ENCODE results near the gene TUBAL3.
"Not testable (repeated sequence)": the region's sequence is repeated elsewhere in the genome, so short reads cannot be mapped to it uniquely, and the experiment has no call there.

TUBAL3 gene

GRCh38 chr10:5413012-5413938 is 8.6 kb upstream of the TUBAL3 start:
- no peak for TF ChIP-seq CTCF (conservative IDR thresholded peaks at IDR 0.05; ENCODE audit: low read depth)
- ChIA-PET POLR2A (ENCODE audit: low non-redundant PET) (no interaction called here), CTCF (no interaction called here)
- peak; percentile 58 for DNase-seq (ENCODE audit: low spot score)
- H3K27ac ChIP-seq, result peak overlapping the region; percentile 90

- TF ChIP-seq CTCF (conservative IDR thresholded peaks at IDR 0.05; ENCODE audit: low read depth), result no peak
- ChIA-PET CTCF (no interaction called here), POLR2A (ENCODE audit: low non-redundant PET) (no interaction called here)
- peak within 1 kb of the TSS; percentile 90 for H3K27ac ChIP-seq
- peak; percentile 99 for DNase-seq (ENCODE audit: low spot score)
Measured at GRCh38 chr10:5412277-5412941, 7.8 kb upstream of the TUBAL3 start, which contains the start of gene NET1. Gene NET1 (plus strand): TSS chr10:5412557. CDS start chr10:5412693, 136 bp downstream.

- TF ChIP-seq CTCF (conservative IDR thresholded peaks at IDR 0.05; ENCODE audit: low read depth), result no peak
- DNase-seq (ENCODE audit: low spot score), result no peak
- ChIA-PET CTCF (interaction anchor here (1.1 kb wide), 1 partner anchor 563 kb away, joined by 6 read pairs; no protein-coding TSS in a partner anchor), POLR2A (ENCODE audit: low non-redundant PET) (no interaction called here)
- H3K27ac ChIP-seq, result peak overlapping the region; percentile 90
Measured at GRCh38 chr10:5411941-5412276, 7.3 kb upstream of the TUBAL3 start.

- CTCF ChIA-PET, result interaction anchor here (0.6 to 1.1 kb wide), 2 partner anchors 43 to 561 kb away, joined by 3 to 6 read pairs; no protein-coding TSS in a partner anchor
- POLR2A ChIA-PET (ENCODE audit: low non-redundant PET); DNase-seq (ENCODE audit: low spot score); H3K27ac ChIP-seq: not testable (repeated sequence)
Measured at GRCh38 chr10:5410787-5411186, 6.2 kb upstream of the TUBAL3 start.

- POLR2A ChIA-PET (ENCODE audit: low non-redundant PET), result no interaction called here
- CTCF ChIA-PET, result no interaction called here
- no peak for DNase-seq (ENCODE audit: low spot score)
- no peak overlapping the region for H3K27ac ChIP-seq
- TF ChIP-seq CTCF (conservative IDR thresholded peaks at IDR 0.05; ENCODE audit: low read depth), result no peak
Measured at GRCh38 chr10:5406918-5407317, 2.3 kb upstream of the TUBAL3 start.

- no peak for DNase-seq (ENCODE audit: low spot score)
- ChIA-PET POLR2A (ENCODE audit: low non-redundant PET) (no interaction called here), CTCF (interaction anchor here (0.6 kb wide), 1 partner anchor 387 kb away, joined by 3 read pairs; no protein-coding TSS in a partner anchor)
- no peak overlapping the region for H3K27ac ChIP-seq
- no peak for TF ChIP-seq CTCF (conservative IDR thresholded peaks at IDR 0.05; ENCODE audit: low read depth)
Measured at GRCh38 chr10:5402798-5403197, 1.8 kb downstream of the TUBAL3 start.
